Mesenchymal stem cell (in vitro differentiated cells and primary cell): ENCODE results near the gene IP6K2.

ENCODE experiments used
- DNase-seq: peaks from one replicate; pipeline ENCODE4 v3.0.0-alpha.2; 2013
- H2AFZ ChIP-seq: one replicate; pipeline ENCODE4 v1.6.1; 2013; ENCODE audit warnings: low read depth, mild to moderate bottlenecking, control low read depth, inconsistent platforms, low read length, moderate library complexity
- H2AK5ac ChIP-seq: 2 replicates; pipeline ENCODE4 v1.6.1; 2013; ENCODE audit warnings: low read length, moderate library complexity, mild to moderate bottlenecking, inconsistent platforms; ENCODE audit not compliant: severe bottlenecking
- H2BK120ac ChIP-seq: one replicate; pipeline ENCODE4 v1.6.1; 2013; ENCODE audit warnings: low read depth, mild to moderate bottlenecking, inconsistent platforms, low read length, moderate library complexity
- H2BK12ac ChIP-seq, 2 experiments: one replicate each; pipeline ENCODE4 v1.6.1; 2013; ENCODE audit warnings: inconsistent platforms in 2 of 2, low read length in 2 of 2, mild to moderate bottlenecking in 2 of 2, moderate library complexity in 2 of 2, control low read depth in 1 of 2
- H2BK15ac ChIP-seq: one replicate; pipeline ENCODE4 v1.6.1; 2013; ENCODE audit warnings: mild to moderate bottlenecking, low read depth, inconsistent platforms; ENCODE audit not compliant: poor library complexity, severe bottlenecking
- H2BK5ac ChIP-seq: 2 replicates; pipeline ENCODE4 v1.6.1; 2013; ENCODE audit warnings: low read depth, mild to moderate bottlenecking, low read length, control low read depth, inconsistent platforms; ENCODE audit not compliant: poor library complexity, severe bottlenecking
- H3K14ac ChIP-seq, 2 experiments: one replicate each; pipeline ENCODE4 v1.6.1; 2013; ENCODE audit warnings: inconsistent platforms in 2 of 2, low read length in 2 of 2, control low read depth in 1 of 2, mild to moderate bottlenecking in 1 of 2, moderate library complexity in 1 of 2
- H3K18ac ChIP-seq, 2 experiments: one replicate each; pipeline ENCODE4 v1.6.1; 2013; ENCODE audit warnings: inconsistent platforms in 2 of 2, low read length in 2 of 2, control low read depth in 1 of 2, low read depth in 1 of 2, mild to moderate bottlenecking in 1 of 2
- H3K23ac ChIP-seq, 2 experiments: one replicate each; pipeline ENCODE4 v1.6.1; 2013; ENCODE audit warnings: inconsistent platforms in 2 of 2, low read length in 2 of 2, mild to moderate bottlenecking in 2 of 2, moderate library complexity in 2 of 2, control low read depth in 1 of 2
- H3K27ac ChIP-seq: 2 replicates; pipeline ENCODE4 v1.5.1; 2013; ENCODE audit warnings: mild to moderate bottlenecking, moderate library complexity, low read length, control low read depth, inconsistent platforms; ENCODE audit not compliant: poor library complexity, severe bottlenecking
- H3K27me3 ChIP-seq, 2 experiments: 2 replicates each; pipeline versions ENCODE4 v1.6.1 to v1.7.0; 2013; ENCODE audit warnings: low read length in 2 of 2, mild to moderate bottlenecking in 2 of 2, moderate library complexity in 2 of 2, control low read depth in 1 of 2, inconsistent platforms in 1 of 2; ENCODE audit not compliant: control insufficient read depth in 1 of 2, insufficient read depth in 1 of 2
- H3K36me3 ChIP-seq, 2 experiments: 2 replicates each; pipeline versions ENCODE4 v1.6.1 to v1.7.0; 2013; ENCODE audit warnings: low read length in 2 of 2, control low read depth in 1 of 2, inconsistent platforms in 1 of 2, low read depth in 1 of 2, mild to moderate bottlenecking in 1 of 2; ENCODE audit not compliant: insufficient read depth in 2 of 2, control insufficient read depth in 1 of 2
- H3K4ac ChIP-seq, 2 experiments: one replicate each; pipeline ENCODE4 v1.6.1; 2013; ENCODE audit warnings: inconsistent platforms in 2 of 2, low read length in 2 of 2, mild to moderate bottlenecking in 2 of 2, moderate library complexity in 2 of 2, control low read depth in 1 of 2, low read depth in 1 of 2
- H3K4me1 ChIP-seq: 2 replicates; pipeline ENCODE4 v1.6.1; 2013; ENCODE audit warnings: low read depth, low read length, control low read depth; ENCODE audit not compliant: control insufficient read depth, insufficient read depth
- H3K4me2 ChIP-seq: 2 replicates; pipeline ENCODE4 v1.6.1; 2013; ENCODE audit warnings: low read length, mild to moderate bottlenecking, inconsistent platforms; ENCODE audit not compliant: poor library complexity, severe bottlenecking
- H3K4me3 ChIP-seq, 2 experiments: 2 replicates each; pipeline versions ENCODE4 v1.5.1 to v1.7.0; 2013; ENCODE audit warnings: low read length in 2 of 2, mild to moderate bottlenecking in 2 of 2, control low read depth in 1 of 2, low read depth in 1 of 2; ENCODE audit not compliant: insufficient read depth in 1 of 2
- H3K79me1 ChIP-seq: replicated peaks from 2 replicates; pipeline ENCODE4 v1.6.1; 2013; ENCODE audit warnings: mild to moderate bottlenecking, control low read depth, low read length, inconsistent platforms; ENCODE audit not compliant: poor library complexity, severe bottlenecking
- H3K9ac ChIP-seq: 2 replicates; pipeline ENCODE4 v1.7.0; 2013; ENCODE audit warnings: mild to moderate bottlenecking, low read length, moderate library complexity
- H3K9me3 ChIP-seq: 2 replicates; pipeline ENCODE4 v1.7.0; 2013; ENCODE audit warnings: mild to moderate bottlenecking, low read length; ENCODE audit not compliant: control insufficient read depth
- H4K8ac ChIP-seq: one replicate; pipeline ENCODE4 v1.6.1; 2013; ENCODE audit warnings: inconsistent platforms, mild to moderate bottlenecking, low read length, moderate library complexity
- H4K91ac ChIP-seq: one replicate; pipeline ENCODE4 v1.6.1; 2013; ENCODE audit warnings: mild to moderate bottlenecking, low read length, inconsistent platforms
- WGBS: methylation state at CpG from one replicate; pipeline ENCODE4 v1.1.7; 2013; ENCODE audit warnings: mixed read lengths; 5-methylcytosine and 5-hydroxymethylcytosine counted together

The IP6K2 gene

DNA sequence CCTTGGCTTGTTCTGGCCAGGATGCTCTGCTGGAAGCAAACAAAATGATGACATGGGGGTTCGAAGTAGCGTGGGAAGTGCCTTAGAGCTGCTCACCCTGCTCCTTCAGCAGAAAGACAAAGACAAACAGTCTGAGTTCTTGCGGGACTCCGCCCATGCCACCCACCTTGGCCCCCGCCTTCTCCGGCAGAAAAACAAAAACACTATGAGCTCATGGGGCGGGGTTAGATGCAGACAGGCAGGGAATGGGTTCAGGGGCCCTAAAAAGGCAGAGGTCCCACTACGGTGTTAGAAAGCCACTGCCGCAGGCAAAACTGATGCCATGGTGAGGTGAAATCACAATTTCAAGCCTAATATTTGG, 21.6 kb downstream of the IP6K2 start:
- WGBS: 86% methylated on average over 8 of the region's 9 CpGs
- H3K27ac ChIP-seq: peak overlapping the region; percentile 40
- no peak overlapping the region for H3K23ac ChIP-seq
- H3K14ac ChIP-seq: no peak overlapping the region
- H3K9me3 ChIP-seq: no peaks in the 10 kb centered on the region
- peaks cover 8% of the 10 kb centered on the region for H3K79me1 ChIP-seq
- peak; percentile 18 for DNase-seq
- no peaks in the 10 kb centered on the region for H3K27me3 ChIP-seq
- peaks cover 51 to 62% of the 10 kb centered on the region in 2 experiments for H3K36me3 ChIP-seq
- H2BK12ac ChIP-seq: no peak overlapping the region
- peaks cover 19% of the 10 kb centered on the region for H3K4me1 ChIP-seq
- H2BK120ac ChIP-seq: no peak overlapping the region
- no peak overlapping the region for H4K8ac ChIP-seq
- H3K9ac ChIP-seq: peak overlapping the region; percentile 86
- H2BK5ac ChIP-seq: no peak overlapping the region
- no peak overlapping the region for H3K4me2 ChIP-seq
- H2AFZ ChIP-seq: no peak overlapping the region
- no peak overlapping the region for H4K91ac ChIP-seq
- peak overlapping the region in 1 of 2 experiments; percentile 19 for H3K18ac ChIP-seq
- peak overlapping the region in 1 of 2 experiments; percentile 76 for H3K4me3 ChIP-seq
- H2AK5ac ChIP-seq: peak overlapping the region; percentile 42
- no peak overlapping the region for H3K4ac ChIP-seq
- no peak overlapping the region for H2BK15ac ChIP-seq

DNA sequence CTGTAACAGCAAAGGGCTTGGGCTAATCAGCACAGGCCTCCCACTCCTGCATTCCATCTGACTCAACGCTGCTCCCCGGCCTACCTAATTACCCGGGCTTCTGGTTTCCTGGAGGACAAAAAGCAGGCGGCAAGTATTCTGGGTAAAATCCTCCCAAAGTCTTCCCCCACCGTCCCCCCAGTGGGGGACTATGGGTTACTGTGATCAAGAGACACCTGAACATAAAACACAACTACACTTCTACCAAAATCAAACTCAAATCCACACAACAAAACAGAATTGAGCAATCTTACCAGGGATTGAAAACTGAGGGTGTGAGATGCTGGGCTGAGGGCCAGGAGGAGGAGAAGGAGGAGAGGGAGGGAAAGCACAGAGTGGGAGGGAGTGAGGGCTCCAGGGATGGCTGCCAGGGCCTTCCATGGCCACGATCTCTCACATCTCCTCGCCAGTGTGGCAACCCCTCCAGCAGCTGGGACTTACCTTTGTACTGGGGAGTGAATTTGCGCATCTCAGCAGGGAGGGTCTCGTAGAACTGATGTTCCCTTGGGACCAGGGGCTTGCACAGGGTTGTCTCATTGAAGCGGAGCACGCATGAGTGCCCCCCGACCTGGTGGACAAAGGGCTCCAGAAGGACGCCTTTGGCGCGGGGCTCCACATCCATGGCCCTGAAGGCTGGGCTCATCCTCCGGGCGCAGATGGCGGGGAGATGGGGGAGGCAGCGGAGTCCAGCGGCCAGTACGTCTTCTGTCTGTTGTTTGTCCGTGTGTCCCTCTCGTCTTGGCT, 22.2 kb downstream of the IP6K2 start:
- no peak overlapping the region for H2BK15ac ChIP-seq
- no peak overlapping the region for H4K8ac ChIP-seq
- peak overlapping the region; percentile 42 for H2AK5ac ChIP-seq
- no peak overlapping the region for H4K91ac ChIP-seq
- peak overlapping the region in 1 of 2 experiments; percentile 19 for H3K18ac ChIP-seq
- peak overlapping the region; percentile 40 for H3K27ac ChIP-seq
- peaks cover 19% of the 10 kb centered on the region for H3K4me1 ChIP-seq
- no peak overlapping the region for H2BK5ac ChIP-seq
- H3K4me2 ChIP-seq: peak overlapping the region; percentile 29
- H2BK12ac ChIP-seq: no peak overlapping the region
- peak overlapping the region; percentile 86 for H3K9ac ChIP-seq
- peaks cover 54 to 67% of the 10 kb centered on the region in 2 experiments for H3K36me3 ChIP-seq
- H2AFZ ChIP-seq: no peak overlapping the region
- H3K23ac ChIP-seq: no peak overlapping the region
- H3K4ac ChIP-seq: no peak overlapping the region
- DNase-seq: peak; percentile 85
- peak overlapping the region in 1 of 2 experiments; percentile 76 for H3K4me3 ChIP-seq
- H3K9me3 ChIP-seq: no peaks in the 10 kb centered on the region
- 71% methylated on average over 22 of the region's 23 CpGs for WGBS
- H3K79me1 ChIP-seq: peaks cover 8% of the 10 kb centered on the region
- no peak overlapping the region for H2BK120ac ChIP-seq
- no peaks in the 10 kb centered on the region for H3K27me3 ChIP-seq
- H3K14ac ChIP-seq: no peak overlapping the region

DNA sequence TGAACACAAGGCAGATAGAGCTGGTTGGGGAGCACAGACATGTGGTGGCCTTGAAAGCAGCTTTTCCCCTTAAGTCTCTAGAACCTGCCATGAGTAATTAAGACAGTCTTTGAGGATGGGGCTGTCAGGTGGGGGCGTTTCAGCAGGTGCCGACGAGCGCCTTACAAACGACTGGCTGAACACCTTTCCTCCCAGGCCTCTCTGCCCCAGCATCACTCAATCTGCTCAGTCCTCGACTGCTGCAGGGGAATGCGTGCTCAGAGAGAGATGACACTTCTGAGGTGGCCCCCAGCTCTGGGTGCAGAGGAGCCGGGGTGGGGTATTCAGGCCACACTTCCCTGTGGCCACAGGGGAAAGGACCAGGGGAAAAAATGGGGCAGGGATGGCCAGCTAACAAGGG, 23.2 kb downstream of the IP6K2 start:
- Histone ChIP-seq H3K23ac (no peak overlapping the region), H2BK5ac (no peak overlapping the region), H2BK120ac (no peak overlapping the region), H3K27ac (peak overlapping the region; percentile 40), H3K9me3 (no peaks in the 10 kb centered on the region), H2AK5ac (no peak overlapping the region), H4K91ac (no peak overlapping the region), H2BK15ac (no peak overlapping the region), H3K27me3 (no peaks in the 10 kb centered on the region), H2AFZ (no peak overlapping the region), H3K9ac (peak overlapping the region; percentile 86), H2BK12ac (no peak overlapping the region), H3K4ac (no peak overlapping the region), H3K4me3 (peak overlapping the region in 1 of 2 experiments; percentile 76), H3K14ac (no peak overlapping the region), H3K18ac (no peak overlapping the region), H4K8ac (no peak overlapping the region), H3K4me1 (peaks cover 19% of the 10 kb centered on the region), H3K4me2 (peak overlapping the region; percentile 1), H3K79me1 (peaks cover 14% of the 10 kb centered on the region), H3K36me3 (peaks cover 59 to 68% of the 10 kb centered on the region in 2 experiments)
- WGBS: 97% methylated on average over 8 of the region's 8 CpGs
- DNase-seq: no peak

GRCh38 chr3:48692551-48692950, 24.5 kb downstream of the IP6K2 start:
- Histone ChIP-seq H3K27me3 (no peaks in the 10 kb centered on the region), H3K9ac (peak overlapping the region; percentile 86), H3K4me1 (peaks cover 21% of the 10 kb centered on the region), H4K91ac (no peak overlapping the region), H3K79me1 (peaks cover 21% of the 10 kb centered on the region), H3K18ac (no peak overlapping the region), H3K9me3 (no peaks in the 10 kb centered on the region), H3K4me3 (no peak overlapping the region), H2AK5ac (no peak overlapping the region), H3K14ac (no peak overlapping the region), H2BK120ac (no peak overlapping the region), H4K8ac (no peak overlapping the region), H2BK12ac (no peak overlapping the region), H3K36me3 (peaks cover 64 to 71% of the 10 kb centered on the region in 2 experiments), H2AFZ (no peak overlapping the region), H2BK5ac (no peak overlapping the region), H3K23ac (no peak overlapping the region), H3K4me2 (no peak overlapping the region), H2BK15ac (no peak overlapping the region), H3K27ac (no peak overlapping the region), H3K4ac (no peak overlapping the region)
- no peak for DNase-seq
